ENCODE results near the gene CCDC80.

The CCDC80 gene

GRCh38 chr3:112627419-112627818 is 13.5 kb downstream of the CCDC80 start:
- Histone ChIP-seq H3K9me3 (no peaks in the 10 kb centered on the region), H3K27me3 (no peaks in the 10 kb centered on the region), H3K4me3 (ENCODE audit: low read depth, low read length) (no peak overlapping the region), H3K4me1 (peaks cover 9% of the 10 kb centered on the region), H3K36me3 (no peaks in the 10 kb centered on the region)
- DNase-seq = no peak
- no peak for TF ChIP-seq CTCF (IDR thresholded peaks at IDR 0.05; ENCODE audit: low read depth, low read length)

GRCh38 chr3:112623717-112624116 is 17.2 kb downstream of the CCDC80 start:
- no peak for TF ChIP-seq CTCF (IDR thresholded peaks at IDR 0.05; ENCODE audit: low read depth, low read length)
- peaks cover 1% of the 10 kb centered on the region; the same call in 1 of the 2 replicates for H3K4me1 ChIP-seq
- H3K36me3 ChIP-seq = no peaks in the 10 kb centered on the region
- no peak overlapping the region for H3K4me3 ChIP-seq (ENCODE audit: low read depth, low read length)
- H3K27me3 ChIP-seq = no peaks in the 10 kb centered on the region
- DNase-seq = no peak
- H3K9me3 ChIP-seq = no peaks in the 10 kb centered on the region

- H3K9me3 ChIP-seq = no peaks in the 10 kb centered on the region
- DNase-seq = no peak
- H3K4me1 ChIP-seq = no peaks in the 10 kb centered on the region
- H3K27me3 ChIP-seq = no peaks in the 10 kb centered on the region
- H3K4me3 ChIP-seq (ENCODE audit: low read depth, low read length) = no peak overlapping the region
- TF ChIP-seq CTCF (IDR thresholded peaks at IDR 0.05; ENCODE audit: low read depth, low read length) = no peak
- no peaks in the 10 kb centered on the region for H3K36me3 ChIP-seq
Measured at GRCh38 chr3:112623213-112623612, 17.7 kb downstream of the CCDC80 start.

DNA sequence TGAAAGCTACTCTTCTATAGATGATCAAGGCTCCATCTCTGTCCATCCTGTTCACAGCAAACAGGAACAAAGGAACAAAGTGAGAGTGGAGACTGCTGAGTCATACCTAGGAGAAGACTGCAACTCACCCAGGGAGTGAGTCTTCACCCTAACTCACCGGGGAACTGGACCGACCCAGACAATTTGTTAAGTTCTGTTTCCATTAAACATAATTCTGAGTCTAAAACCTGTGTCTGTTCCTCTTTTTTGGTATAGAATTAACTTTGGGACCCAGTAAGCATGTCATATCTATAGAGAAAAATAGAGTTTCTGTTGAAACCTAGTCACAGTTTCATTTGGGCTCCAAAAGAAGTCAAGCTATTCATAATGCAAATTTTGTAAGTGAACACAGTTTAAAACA is 21.6 kb downstream of the CCDC80 start:
- DNase-seq = no peak
- Histone ChIP-seq H3K4me3 (ENCODE audit: low read depth, low read length) (no peak overlapping the region), H3K9me3 (no peaks in the 10 kb centered on the region), H3K27me3 (no peaks in the 10 kb centered on the region), H3K4me1 (no peaks in the 10 kb centered on the region), H3K36me3 (no peaks in the 10 kb centered on the region)
- no peak for TF ChIP-seq CTCF (IDR thresholded peaks at IDR 0.05; ENCODE audit: low read depth, low read length)

- no peak for TF ChIP-seq CTCF (IDR thresholded peaks at IDR 0.05; ENCODE audit: low read depth, low read length)
- no peak for DNase-seq
- Histone ChIP-seq H3K36me3 (no peaks in the 10 kb centered on the region), H3K4me1 (no peaks in the 10 kb centered on the region), H3K4me3 (ENCODE audit: low read depth, low read length) (no peak overlapping the region), H3K27me3 (no peaks in the 10 kb centered on the region), H3K9me3 (no peaks in the 10 kb centered on the region)
Measured at GRCh38 chr3:112617285-112617684, 23.7 kb downstream of the CCDC80 start.

DNA sequence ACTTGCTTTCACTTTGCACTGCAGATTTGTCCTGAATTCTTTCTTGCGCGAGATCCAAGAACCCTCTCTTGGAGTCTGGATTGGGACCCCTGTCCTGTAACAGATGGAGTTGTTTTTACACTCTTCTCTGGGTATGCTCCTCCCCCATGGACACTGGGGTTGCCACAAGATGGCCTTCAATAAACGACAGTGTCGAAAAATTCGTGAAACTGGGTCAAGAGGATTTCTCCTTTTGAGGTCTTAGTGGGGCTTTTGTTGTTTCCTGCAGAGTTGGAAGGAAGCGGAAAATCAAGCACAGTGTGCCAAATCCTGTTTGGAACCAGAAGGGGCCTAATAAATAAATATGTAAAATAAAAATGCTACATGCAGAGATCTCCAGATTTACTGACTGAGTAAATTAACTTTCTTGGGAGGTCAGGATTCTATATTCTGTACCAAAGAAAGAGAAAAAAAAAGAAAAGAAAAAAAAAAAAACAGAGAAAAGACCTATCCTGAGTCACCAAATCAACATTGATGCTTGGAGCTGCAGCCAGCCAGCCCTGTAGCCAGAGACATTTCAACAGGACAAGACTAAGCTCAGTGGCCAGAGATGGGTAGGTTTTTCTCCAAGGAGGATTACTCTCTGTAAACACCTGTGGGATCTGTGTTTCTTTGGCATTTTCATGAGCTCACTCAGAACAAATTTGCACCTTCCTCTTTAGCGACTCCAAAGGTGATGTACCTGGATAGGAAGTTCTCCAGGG is 24.8 kb downstream of the CCDC80 start:
- Histone ChIP-seq H3K4me1 (no peaks in the 10 kb centered on the region), H3K4me3 (ENCODE audit: low read depth, low read length) (no peak overlapping the region), H3K36me3 (no peaks in the 10 kb centered on the region), H3K27me3 (no peaks in the 10 kb centered on the region), H3K9me3 (no peaks in the 10 kb centered on the region)
- DNase-seq = no peak
- no peak for TF ChIP-seq CTCF (IDR thresholded peaks at IDR 0.05; ENCODE audit: low read depth, low read length)

All from BE2C (cell line).